CD14-positive monocyte (primary cell): ENCODE results near the gene SYNE1. TPM values are rescaled to one million over a fixed set of nuclear protein-coding genes. Genes with fewer than 3 reads are reported as not detected.

Experiments
- DNase-seq, 3 donors: peaks; one replicate each; pipeline ENCODE4 v3.0.0-alpha.2; 2011 to 2022
- H2AFZ ChIP-seq: 2 replicates; pipeline ENCODE4 v1.6.0; 2012; ENCODE audit warnings: mild to moderate bottlenecking, low read depth, low read length, inconsistent platforms; ENCODE audit not compliant: insufficient read depth, poor library complexity, severe bottlenecking
- H3K27ac ChIP-seq, 2 donors: 1 replicate in 1 of 2; 2 replicates in 1 of 2; pipeline ENCODE4 v1.5.1; 2012 to 2013; ENCODE audit warnings: low read length in 2 of 2, control low read depth in 1 of 2, inconsistent platforms in 1 of 2, low read depth in 1 of 2, mild to moderate bottlenecking in 1 of 2
- H3K27me3 ChIP-seq, 2 donors: one replicate each; pipeline versions ENCODE4 v1.6.0 to v1.6.1; 2011 to 2013; ENCODE audit warnings: low read length in 2 of 2; ENCODE audit not compliant: control insufficient read depth in 2 of 2, insufficient read depth in 2 of 2
- H3K36me3 ChIP-seq, 2 donors: replicated peaks in 1 of 2; 1 replicate in 1 of 2; 2 replicates in 1 of 2; pipeline versions ENCODE4 v1.5.1 to v1.6.1; 2012 to 2013; ENCODE audit warnings: low read length in 2 of 2, control low read depth in 1 of 2, inconsistent platforms in 1 of 2, mild to moderate bottlenecking in 1 of 2; ENCODE audit not compliant: insufficient read depth in 2 of 2, control insufficient read depth in 1 of 2
- H3K4me1 ChIP-seq, 2 donors: 1 replicate in 1 of 2; 2 replicates in 1 of 2; pipeline versions ENCODE4 v1.5.1 to v1.6.1; 2012 to 2013; ENCODE audit warnings: low read length in 2 of 2, control low read depth in 1 of 2, inconsistent platforms in 1 of 2, mild to moderate bottlenecking in 1 of 2, moderate library complexity in 1 of 2; ENCODE audit not compliant: insufficient read depth in 2 of 2, control insufficient read depth in 1 of 2
- H3K4me2 ChIP-seq: replicated peaks from 2 replicates; pipeline ENCODE3; 2012; ENCODE audit warnings: low read length, moderate library complexity, mild to moderate bottlenecking; ENCODE audit not compliant: poor library complexity, severe bottlenecking; ENCODE audit errors: extremely low read depth
- H3K4me3 ChIP-seq, 3 experiments: fragments of 200-600 bp in 1 of 3; sonication (generic) in 1 of 3; replicated peaks in 1 of 3; 1 replicate in 2 of 3; 2 replicates in 1 of 3; pipeline ENCODE4 v1.5.1; 2011 to 2013; ENCODE audit warnings: low read length in 3 of 3, mild to moderate bottlenecking in 3 of 3, control low read depth in 2 of 3, low read depth in 2 of 3, inconsistent platforms in 1 of 3, moderate library complexity in 1 of 3
- H3K79me2 ChIP-seq: 2 replicates; pipeline ENCODE4 v1.6.0; 2012; ENCODE audit warnings: mild to moderate bottlenecking, control low read depth, inconsistent platforms, low read length, moderate library complexity; ENCODE audit not compliant: insufficient read depth
- H3K9ac ChIP-seq: 2 replicates; pipeline ENCODE4 v1.6.0; 2017; ENCODE audit warnings: low read length, mild to moderate bottlenecking; ENCODE audit not compliant: insufficient read depth, poor library complexity, severe bottlenecking
- H3K9me3 ChIP-seq, 2 donors: replicated peaks in 1 of 2; 1 replicate in 1 of 2; 2 replicates in 1 of 2; pipeline versions ENCODE4 v1.5.1 to v1.6.1; 2012 to 2013; ENCODE audit warnings: low read length in 2 of 2, control low read depth in 1 of 2; ENCODE audit not compliant: control insufficient read depth in 1 of 2, insufficient read depth in 1 of 2
- H4K20me1 ChIP-seq: 2 replicates; pipeline ENCODE4 v1.6.0; 2012; ENCODE audit warnings: mild to moderate bottlenecking, low read length, control low read depth, moderate library complexity; ENCODE audit not compliant: insufficient read depth
- H3K27ac Mint-ChIP-seq, 7 donors: one replicate each; pipeline ENCODE4 v1.8.0; 2020; ENCODE audit warnings: mild to moderate bottlenecking in 7 of 7, mixed read lengths in 7 of 7, moderate library complexity in 6 of 7, inconsistent platforms in 2 of 7
- H3K27me3 Mint-ChIP-seq, 3 donors: one replicate each; pipeline ENCODE4 v1.8.0; 2021 to 2022; ENCODE audit warnings: low read depth in 3 of 3, mild to moderate bottlenecking in 3 of 3, mixed read lengths in 3 of 3, moderate library complexity in 3 of 3, inconsistent platforms in 1 of 3
- H3K36me3 Mint-ChIP-seq, 2 donors: one replicate each; pipeline ENCODE4 v1.8.0; 2020; ENCODE audit warnings: mixed read lengths in 2 of 2, inconsistent platforms in 1 of 2, mild to moderate bottlenecking in 1 of 2
- H3K4me1 Mint-ChIP-seq: one replicate; pipeline ENCODE4 v1.8.0; 2020; ENCODE audit warnings: mild to moderate bottlenecking, mixed read lengths
- H3K4me3 Mint-ChIP-seq, 2 donors: one replicate each; pipeline ENCODE4 v1.8.0; 2020; ENCODE audit warnings: mild to moderate bottlenecking in 2 of 2, mixed read lengths in 2 of 2, moderate library complexity in 1 of 2
- H3K9me3 Mint-ChIP-seq, 7 donors: one replicate each; pipeline ENCODE4 v1.8.0; 2020 to 2022; ENCODE audit warnings: mixed read lengths in 7 of 7, mild to moderate bottlenecking in 6 of 7, moderate library complexity in 6 of 7, inconsistent platforms in 2 of 7
- CTCF ChIP-seq: fragments of 200-600 bp; IDR thresholded peaks from one replicate; pipeline ENCODE4 v1.8.0; 2022; ENCODE audit warnings: antibody characterized with exemption, mild to moderate bottlenecking
- WGBS: methylation state at CpG from one replicate; pipeline ENCODE4 v1.1.5; 2013; ENCODE audit warnings: missing lambda C conversion rate; ENCODE audit not compliant: insufficient coverage; 5-methylcytosine and 5-hydroxymethylcytosine counted together
- intact Hi-C, 2 donors: fragments of 100-400 bp; cut with micrococcal nuclease; formaldehyde crosslinking; loops; one replicate each; pipeline versions ENCODE4 v1.15.0 to v1.15.1; 2023
- polyA plus RNA-seq, 3 donors: library from polyadenylated mRNA; depleted of rRNA in 1 of 3; unstranded in 2 of 3; stranded (reverse) in 1 of 3; fragments of 300-500 nt in 2 of 3; fragments of >200 nt in 1 of 3; fragmentation: Illumina TruSeq in 2 of 3; gene quantifications; 1 replicate in 2 of 3; 2 replicates in 1 of 3; pipeline ENCODE4 v1.2.3, GENCODE V29; 2012 to 2021

SYNE1 gene
- polyA plus RNA-seq, 3 donors = 3.7 to 24.5 (median 8.1) TPM

- no peak overlapping the region for H3K4me2 ChIP-seq
- H3K9me3 ChIP-seq = no peaks in the 10 kb centered on the region
- H3K27me3 ChIP-seq = no peaks in the 10 kb centered on the region
- H3K9ac ChIP-seq = no peak overlapping the region
- no peaks in the 10 kb centered on the region for H3K4me1 ChIP-seq
- H3K4me3 ChIP-seq = no peak overlapping the region
- no peaks in the 10 kb centered on the region for H3K79me2 ChIP-seq
- no peaks in the 10 kb centered on the region for H4K20me1 ChIP-seq
- H3K36me3 ChIP-seq = peaks cover 17 to 54% of the 10 kb centered on the region in 2 donors
- peaks cover 0 to 3% (median 0%) of the 10 kb centered on the region in 3 donors for H3K27me3 Mint-ChIP-seq
- WGBS = 92% methylated on average over 10 of the region's 12 CpGs
- no peak overlapping the region for H3K27ac Mint-ChIP-seq
- no peak overlapping the region for H3K4me3 Mint-ChIP-seq
- no peak for DNase-seq
- no peak for TF ChIP-seq CTCF
- no peaks in the 10 kb centered on the region for H3K4me1 Mint-ChIP-seq
- peaks cover 0 to 4% (median 2%) of the 10 kb centered on the region in 7 donors for H3K9me3 Mint-ChIP-seq
- no peak overlapping the region for H2AFZ ChIP-seq
- H3K27ac ChIP-seq = no peak overlapping the region
- peaks cover 38 to 39% of the 10 kb centered on the region in 2 donors for H3K36me3 Mint-ChIP-seq
- intact Hi-C loops = loop anchor here in 1 of 2 donors (10.0 kb wide), 2 partner anchors 358 to 448 kb away; no protein-coding TSS in a partner anchor
Measured at GRCh38 chr6:152122434-152122833, 514.7 kb downstream of the SYNE1 start.

- H3K4me1 ChIP-seq = no peaks in the 10 kb centered on the region
- Mint-ChIP-seq H3K36me3 (peaks cover 38% of the 10 kb centered on the region in 2 donors), H3K9me3 (peaks cover 0 to 4% (median 2%) of the 10 kb centered on the region in 7 donors), H3K27ac (no peak overlapping the region), H3K27me3 (peaks cover 0 to 3% (median 0%) of the 10 kb centered on the region in 3 donors), H3K4me1 (no peaks in the 10 kb centered on the region), H3K4me3 (no peak overlapping the region)
- no peak overlapping the region for H2AFZ ChIP-seq
- H3K79me2 ChIP-seq = no peaks in the 10 kb centered on the region
- H3K4me2 ChIP-seq = no peak overlapping the region
- 100% methylated on average over 1 of the region's 3 CpGs for WGBS
- no peak for DNase-seq
- intact Hi-C loops = loop anchor here in 1 of 2 donors (10.0 kb wide), 2 partner anchors 357 to 447 kb away; no protein-coding TSS in a partner anchor
- no peak for TF ChIP-seq CTCF
- no peaks in the 10 kb centered on the region for H3K9me3 ChIP-seq
- no peaks in the 10 kb centered on the region for H3K27me3 ChIP-seq
- no peak overlapping the region for H3K27ac ChIP-seq
- H3K4me3 ChIP-seq = no peak overlapping the region
- H3K9ac ChIP-seq = no peak overlapping the region
- H4K20me1 ChIP-seq = no peaks in the 10 kb centered on the region
- H3K36me3 ChIP-seq = peaks cover 17 to 48% of the 10 kb centered on the region in 2 donors
Measured at GRCh38 chr6:152121910-152122309, 515.3 kb downstream of the SYNE1 start.
